SK-N-SH (cell line): ENCODE data around the gene LHPP.

Experiments
- CHD2 ChIP-seq: fragments of 150-350 bp; IDR thresholded peaks from 2 replicates; pipeline ENCODE4 v1.6.1; 2018; ENCODE audit warnings: low read length; ENCODE audit not compliant: partially characterized antibody
- JUND ChIP-seq: IDR thresholded peaks from 2 replicates; pipeline ENCODE4 v1.4.0; 2012
- POLR2AphosphoS5 ChIP-seq: IDR thresholded peaks from 2 replicates; pipeline ENCODE4 v1.6.1; 2012; ENCODE audit warnings: low read depth, low read length
- RCOR1 ChIP-seq: fragments of 150-350 bp; IDR thresholded peaks from 2 replicates; pipeline ENCODE4 v1.6.1; 2017; ENCODE audit warnings: antibody characterized with exemption, low read length
- SIN3A ChIP-seq: IDR thresholded peaks from 2 replicates; pipeline ENCODE4 v1.6.1; 2012; ENCODE audit warnings: low read depth, mild to moderate bottlenecking, low read length, moderate library complexity, borderline replicate concordance
- YY1 ChIP-seq: IDR thresholded peaks from 2 replicates; pipeline ENCODE4 v1.4.0; 2012; ENCODE audit warnings: low read depth, mild to moderate bottlenecking
- TF ChIP-seq, protein P1 (sequence below): fragments of 200-600 bp; sonication (generic); IDR thresholded peaks from 2 replicates; pipeline ENCODE4 v1.6.1; 2017; ENCODE audit warnings: antibody characterized with exemption, mild to moderate bottlenecking, moderate library complexity
- TF ChIP-seq, protein P2 (sequence below): fragments of 150-350 bp; IDR thresholded peaks from 2 replicates; pipeline ENCODE4 v1.6.1; 2017; ENCODE audit warnings: antibody characterized with exemption, low read length, low read depth, borderline replicate concordance

DNA sequence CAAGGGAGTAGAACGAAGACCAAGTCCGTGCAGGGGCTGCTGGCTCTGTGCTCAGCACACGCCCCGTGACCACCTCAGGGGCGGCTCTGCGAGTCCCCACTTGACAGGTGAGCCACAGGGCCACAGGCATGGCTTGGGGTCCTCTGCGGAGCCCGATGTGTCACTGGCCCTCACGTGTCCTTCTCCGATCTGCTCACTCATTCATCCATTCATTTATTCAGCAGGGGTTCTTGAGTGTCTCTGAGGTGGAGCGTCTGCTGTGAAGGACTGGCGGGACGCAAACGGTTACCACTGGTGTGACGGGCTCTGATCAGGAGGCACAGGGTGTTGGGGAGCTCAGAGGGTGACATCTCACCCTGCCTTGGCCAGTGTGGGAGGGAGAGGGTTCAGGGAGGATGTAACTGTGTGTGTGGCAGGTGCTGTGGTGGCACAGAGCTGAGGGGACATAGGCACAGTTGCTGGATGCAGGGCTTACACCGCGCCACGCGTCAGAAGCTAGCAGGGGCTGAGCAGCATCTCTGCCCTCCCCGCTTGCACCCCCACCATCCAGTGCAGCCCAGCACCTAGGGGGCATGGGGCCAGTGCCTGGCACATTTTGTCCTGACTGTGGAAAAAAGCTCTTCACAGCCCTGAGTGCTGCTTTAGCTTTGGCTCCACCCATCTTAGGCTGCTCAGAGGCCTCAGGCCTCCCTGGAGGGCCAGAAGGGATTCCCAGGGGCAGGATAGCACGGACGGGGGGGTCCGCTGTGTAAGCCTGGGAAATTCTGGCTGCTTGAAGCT is 116.8 kb downstream of the LHPP start:
- TF ChIP-seq SIN3A (no peak), CHD2 (no peak), POLR2AphosphoS5 (no peak), RCOR1 (no peak), YY1 (no peak), JUND (no peak)
- TF ChIP-seq, protein P1, sequence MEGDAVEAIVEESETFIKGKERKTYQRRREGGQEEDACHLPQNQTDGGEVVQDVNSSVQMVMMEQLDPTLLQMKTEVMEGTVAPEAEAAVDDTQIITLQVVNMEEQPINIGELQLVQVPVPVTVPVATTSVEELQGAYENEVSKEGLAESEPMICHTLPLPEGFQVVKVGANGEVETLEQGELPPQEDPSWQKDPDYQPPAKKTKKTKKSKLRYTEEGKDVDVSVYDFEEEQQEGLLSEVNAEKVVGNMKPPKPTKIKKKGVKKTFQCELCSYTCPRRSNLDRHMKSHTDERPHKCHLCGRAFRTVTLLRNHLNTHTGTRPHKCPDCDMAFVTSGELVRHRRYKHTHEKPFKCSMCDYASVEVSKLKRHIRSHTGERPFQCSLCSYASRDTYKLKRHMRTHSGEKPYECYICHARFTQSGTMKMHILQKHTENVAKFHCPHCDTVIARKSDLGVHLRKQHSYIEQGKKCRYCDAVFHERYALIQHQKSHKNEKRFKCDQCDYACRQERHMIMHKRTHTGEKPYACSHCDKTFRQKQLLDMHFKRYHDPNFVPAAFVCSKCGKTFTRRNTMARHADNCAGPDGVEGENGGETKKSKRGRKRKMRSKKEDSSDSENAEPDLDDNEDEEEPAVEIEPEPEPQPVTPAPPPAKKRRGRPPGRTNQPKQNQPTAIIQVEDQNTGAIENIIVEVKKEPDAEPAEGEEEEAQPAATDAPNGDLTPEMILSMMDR, result no peak
- TF ChIP-seq, protein P2, sequence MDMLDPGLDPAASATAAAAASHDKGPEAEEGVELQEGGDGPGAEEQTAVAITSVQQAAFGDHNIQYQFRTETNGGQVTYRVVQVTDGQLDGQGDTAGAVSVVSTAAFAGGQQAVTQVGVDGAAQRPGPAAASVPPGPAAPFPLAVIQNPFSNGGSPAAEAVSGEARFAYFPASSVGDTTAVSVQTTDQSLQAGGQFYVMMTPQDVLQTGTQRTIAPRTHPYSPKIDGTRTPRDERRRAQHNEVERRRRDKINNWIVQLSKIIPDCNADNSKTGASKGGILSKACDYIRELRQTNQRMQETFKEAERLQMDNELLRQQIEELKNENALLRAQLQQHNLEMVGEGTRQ, result no peak
